Heart left ventricle (tissue), 16 donors: ENCODE data around the gene IGSF11. TPM values are rescaled to one million over a fixed set of nuclear protein-coding genes. Genes with fewer than 3 reads are reported as not detected.

Source experiments
- ATAC-seq, 4 donors: fragments of 200-7000 bp; cut with Tn5 transposase; one replicate each; pipeline ENCODE4 v1.9.1; 2020 to 2022; ENCODE audit warnings: moderate library complexity in 4 of 4, mild to moderate bottlenecking in 3 of 4, moderate number of reproducible peaks in 1 of 4
- DNase-seq, 5 donors: peaks; one replicate each; pipeline ENCODE4 v3.0.0-alpha.2; 2020
- H3K27ac ChIP-seq, 12 donors: fragments of 200-600 bp; sonication (generic) in 4 of 12; one replicate each; pipeline versions ENCODE4 v1.5.0 to v1.8.0; 2016 to 2022; ENCODE audit warnings: mild to moderate bottlenecking in 2 of 12
- H3K27me3 ChIP-seq, 9 donors: fragments of 200-600 bp; sonication (generic) in 2 of 9; one replicate each; pipeline versions ENCODE4 v1.5.1 to v1.8.0; 2016 to 2022; ENCODE audit warnings: mild to moderate bottlenecking in 3 of 9
- H3K36me3 ChIP-seq, 9 donors: fragments of 200-600 bp; sonication (generic) in 2 of 9; one replicate each; pipeline versions ENCODE4 v1.5.0 to v1.8.0; 2018 to 2022; ENCODE audit warnings: mild to moderate bottlenecking in 2 of 9
- H3K4me1 ChIP-seq, 12 donors: fragments of 200-600 bp; sonication (generic) in 4 of 12; one replicate each; pipeline versions ENCODE4 v1.5.0 to v1.8.0; 2016 to 2022; ENCODE audit warnings: mild to moderate bottlenecking in 3 of 12
- H3K4me3 ChIP-seq, 12 donors: fragments of 200-600 bp; sonication (generic) in 4 of 12; one replicate each; pipeline versions ENCODE4 v1.5.0 to v1.8.0; 2017 to 2022; ENCODE audit warnings: mild to moderate bottlenecking in 9 of 12, moderate library complexity in 4 of 12
- H3K9me3 ChIP-seq, 12 donors: fragments of 200-600 bp; sonication (generic) in 4 of 12; one replicate each; pipeline versions ENCODE4 v1.5.0 to v1.8.0; 2016 to 2022; ENCODE audit warnings: mild to moderate bottlenecking in 1 of 12
- POLR2A ChIP-seq, 2 donors: fragments of 450-650 bp; IDR thresholded peaks; one replicate each; pipeline ENCODE4 v1.6.1; 2017; ENCODE audit warnings: antibody characterized with exemption in 2 of 2, mild to moderate bottlenecking in 2 of 2, moderate library complexity in 2 of 2
- WGBS, 4 donors: extraction: QIAGEN DNeasy Blood & Tissue Kit in 2 of 4; methylation state at CpG; one replicate each; pipeline versions ENCODE4 v1.1.5 to v1.1.7; 2013 to 2018; 5-methylcytosine and 5-hydroxymethylcytosine counted together
- intact Hi-C, 10 donors: fragments of 100-400 bp; cut with DNase I; formaldehyde crosslinking; loops; one replicate each; pipeline versions ENCODE4 v1.11.1 to v1.14.2; 2022
- polyA plus RNA-seq, 2 donors: library from polyadenylated mRNA; stranded (reverse); fragments of 200-250 nt; gene quantifications; one replicate each; pipeline ENCODE4 v1.2.3, GENCODE V29; 2013
- total RNA-seq, 9 donors: library from RNA; depleted of rRNA in 2 of 9; stranded (reverse); fragments of >200 nt in 2 of 9; fragmentation: NEBNext Ultra II Directional in 3 of 9; extraction: Animal tissue kit (Norgen Biotek cat#: 25700) in 3 of 9; gene quantifications; one replicate each; pipeline versions ENCODE4 v1.1.0 to v1.2.4, GENCODE V29; 2016 to 2023
- TF ChIP-seq, protein P1 (sequence below), 12 donors: fragments of 200-600 bp; sonication (generic) in 4 of 12; IDR thresholded peaks; one replicate each; pipeline versions ENCODE4 v1.5.0 to v1.8.0; 2018 to 2022; ENCODE audit warnings: antibody characterized with exemption in 12 of 12, mild to moderate bottlenecking in 5 of 12
- donor health status: ischemic (EF 13 %, LVEDD 7.1; RV severe dilation, severe dysfunction).
- donor health status: healthy with polysubstance abuse.
- donor health status: DM: no; HTN: yes; CAD: no.
- donor health status: DM: no; HTN: no; CAD: no.
- donor health status: ischemic (EF 25% LVEDD 6.9; RV normal size, moderate dysfunction).
- donor health status: ischemic (EF 25% LVEDD 5.7; RV mildly dilated, moderate dysfunction).
- donor health status: healthy.
- donor health status: DM: yes; HTN: yes; CAD: no.
- donor health status: ischemic (EF 35%, LVEDD 5.7; RV mildly dilated, moderate dysfunction).
- donor health status: nonischemic (EF 11% LVEDD 7.7; RV severe dilation, severe dysfunction).
- donor health status: DM: yes; HTN: yes; CAD: no.
- donor health status: PGD.
- donor health status: ischemic (EF 29% LVEDD 5.4; RV normal size, mild dysfunction).
- donor health status: nonischemic (EF 23%, LVEDD 6.1; RV moderate dilation, normal function).

Gene IGSF11
- total and polyA plus RNA-seq, 11 donors, result 0.32 to 5.0 (median 1.5) TPM

DNA sequence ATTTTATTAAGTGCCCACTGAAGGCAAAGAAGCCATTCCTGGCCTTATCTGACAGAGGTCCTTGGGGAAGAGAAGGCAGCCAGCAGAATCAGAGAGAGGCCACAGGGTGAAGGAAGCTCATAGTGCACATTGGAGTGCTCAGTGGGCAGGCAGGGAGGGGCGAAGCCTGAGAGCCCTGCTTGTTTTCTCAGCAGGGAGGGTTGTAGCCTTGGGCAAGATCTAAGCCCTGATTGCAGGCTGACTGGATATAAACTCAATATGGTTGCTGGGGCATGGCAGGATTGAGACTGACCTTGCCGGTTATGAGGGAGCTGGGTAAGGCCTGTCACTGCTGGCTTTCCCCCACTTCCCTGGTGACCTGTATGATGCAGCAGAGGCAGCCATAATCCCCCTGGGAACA, 7.5 kb upstream of the IGSF11 start:
- no peak for ATAC-seq
- peaks cover 0 to 21% (median 0%) of the 10 kb centered on the region in 12 donors for H3K9me3 ChIP-seq
- H3K27me3 ChIP-seq, result peaks cover 0 to 12% (median under 1%) of the 10 kb centered on the region in 9 donors
- no peak overlapping the region for H3K4me3 ChIP-seq
- WGBS, 4 donors, result 81 to 94% (median 85%) methylated on average over 2 of the region's 2 CpGs
- H3K36me3 ChIP-seq, result no peaks in the 10 kb centered on the region
- no peak for DNase-seq
- no peak overlapping the region for H3K27ac ChIP-seq
- no peaks in the 10 kb centered on the region for H3K4me1 ChIP-seq
- intact Hi-C loops, result no loop called here
- no peak for TF ChIP-seq POLR2A (IDR thresholded peaks at IDR 0.05)
- TF ChIP-seq, protein P1, sequence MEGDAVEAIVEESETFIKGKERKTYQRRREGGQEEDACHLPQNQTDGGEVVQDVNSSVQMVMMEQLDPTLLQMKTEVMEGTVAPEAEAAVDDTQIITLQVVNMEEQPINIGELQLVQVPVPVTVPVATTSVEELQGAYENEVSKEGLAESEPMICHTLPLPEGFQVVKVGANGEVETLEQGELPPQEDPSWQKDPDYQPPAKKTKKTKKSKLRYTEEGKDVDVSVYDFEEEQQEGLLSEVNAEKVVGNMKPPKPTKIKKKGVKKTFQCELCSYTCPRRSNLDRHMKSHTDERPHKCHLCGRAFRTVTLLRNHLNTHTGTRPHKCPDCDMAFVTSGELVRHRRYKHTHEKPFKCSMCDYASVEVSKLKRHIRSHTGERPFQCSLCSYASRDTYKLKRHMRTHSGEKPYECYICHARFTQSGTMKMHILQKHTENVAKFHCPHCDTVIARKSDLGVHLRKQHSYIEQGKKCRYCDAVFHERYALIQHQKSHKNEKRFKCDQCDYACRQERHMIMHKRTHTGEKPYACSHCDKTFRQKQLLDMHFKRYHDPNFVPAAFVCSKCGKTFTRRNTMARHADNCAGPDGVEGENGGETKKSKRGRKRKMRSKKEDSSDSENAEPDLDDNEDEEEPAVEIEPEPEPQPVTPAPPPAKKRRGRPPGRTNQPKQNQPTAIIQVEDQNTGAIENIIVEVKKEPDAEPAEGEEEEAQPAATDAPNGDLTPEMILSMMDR (IDR thresholded peaks at IDR 0.05), result no peak

DNA sequence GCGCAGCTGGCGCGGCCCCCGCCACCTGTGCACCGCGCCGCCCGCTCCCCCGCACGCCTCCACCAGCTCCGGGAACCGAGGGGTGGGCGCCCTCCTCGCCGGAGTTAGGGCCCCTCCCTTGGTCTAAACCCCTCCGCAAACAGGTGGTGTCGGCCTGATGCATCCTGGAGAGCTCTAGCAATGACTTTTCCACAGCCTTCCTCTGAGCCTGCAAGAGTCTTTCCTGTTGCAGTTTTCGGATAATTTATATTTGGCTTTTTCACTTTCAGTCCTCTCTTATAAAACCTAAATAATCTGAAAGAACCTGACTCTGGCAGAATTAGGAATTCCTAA, 334 bp upstream of the IGSF11 start:
- H3K36me3 ChIP-seq, result no peaks in the 10 kb centered on the region
- DNase-seq (no peak), ATAC-seq (no peak)
- intact Hi-C loops, result loop anchor here in 9 of 10 donors (2.0 to 10.0 kb wide), 4 partner anchors 57 to 150 kb away; no protein-coding TSS in a partner anchor
- H3K27me3 ChIP-seq, result peaks cover 0 to 58% (median 4%) of the 10 kb centered on the region in 9 donors
- TF ChIP-seq, protein P1 (IDR thresholded peaks at IDR 0.05), result peak in 1 of 12 donors; percentile 19
- no peak for TF ChIP-seq POLR2A (IDR thresholded peaks at IDR 0.05)
- H3K4me3 ChIP-seq, result peak overlapping the region; percentile 42 to 79 (median 59)
- WGBS, 4 donors, result 1 to 5% (median 3%) methylated on average over 5 to 18 of the region's 18 CpGs
- peaks cover 0 to 2% (median 0%) of the 10 kb centered on the region in 12 donors for H3K9me3 ChIP-seq
- H3K4me1 ChIP-seq, result peaks cover 0 to 13% (median 0%) of the 10 kb centered on the region in 12 donors
- peak overlapping the region in 1 of 12 donors; percentile 61 for H3K27ac ChIP-seq

DNA sequence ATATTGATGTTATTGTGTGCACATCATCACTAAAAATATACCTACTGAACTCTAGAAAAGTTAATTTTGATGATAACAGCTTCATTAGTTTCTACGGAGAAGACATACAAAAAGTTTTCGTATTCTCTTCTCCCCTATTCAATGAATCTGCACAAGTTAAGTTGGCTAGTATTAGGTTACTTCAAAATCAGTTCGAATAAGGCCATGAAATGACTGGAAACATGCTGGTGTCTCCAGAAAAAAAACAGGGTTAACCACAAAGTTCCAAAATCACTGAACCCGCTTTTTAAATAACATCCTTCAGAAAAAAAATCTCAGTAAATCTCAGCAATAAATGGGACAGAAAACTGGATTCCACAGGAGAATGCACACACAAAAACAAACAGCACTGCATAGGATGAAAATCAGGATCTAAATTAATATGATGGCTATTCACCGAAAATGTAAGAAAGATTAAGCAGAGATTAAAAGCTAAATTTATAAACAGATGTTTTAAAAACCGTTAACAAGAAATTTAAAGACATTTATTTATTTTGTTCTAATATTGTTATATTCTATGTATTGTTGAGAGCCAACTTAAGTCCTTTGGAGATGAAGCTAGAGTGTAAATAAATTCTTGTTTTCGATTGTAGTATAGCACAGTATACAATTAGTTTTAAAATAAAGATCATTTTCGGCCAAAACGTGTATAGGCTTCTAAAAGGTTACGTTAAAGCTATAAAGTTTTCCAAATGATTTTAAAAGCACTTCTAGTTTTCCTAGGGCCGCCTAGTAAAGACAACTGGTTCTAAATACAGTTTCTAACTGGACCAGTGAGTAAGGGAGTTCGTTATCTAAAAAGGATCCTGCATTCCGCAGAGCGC, 1.0 kb downstream of the IGSF11 start:
- H3K4me1 ChIP-seq, result peaks cover 0 to 13% (median 0%) of the 10 kb centered on the region in 12 donors

More for the DNA sequence above, 1.0 kb downstream of the IGSF11 start:
- H3K27ac ChIP-seq, result peak overlapping the region in 1 of 12 donors; percentile 61
- H3K9me3 ChIP-seq, result no peaks in the 10 kb centered on the region
- no peak for DNase-seq
- no peaks in the 10 kb centered on the region for H3K36me3 ChIP-seq
- no peak for TF ChIP-seq POLR2A (IDR thresholded peaks at IDR 0.05)
- TF ChIP-seq, protein P1 (IDR thresholded peaks at IDR 0.05), result no peak
- ATAC-seq, result no peak
- peak overlapping the region in 11 of 12 donors; percentile 42 to 79 (median 60) for H3K4me3 ChIP-seq
- H3K27me3 ChIP-seq, result peaks cover 0 to 52% (median 4%) of the 10 kb centered on the region in 9 donors
- intact Hi-C loops, result loop anchor here in 9 of 10 donors (1.0 to 10.0 kb wide), 4 partner anchors 89 to 149 kb away; no protein-coding TSS in a partner anchor
- WGBS, 4 donors, result 52 to 55% (median 53%) methylated on average over 14 of the region's 14 CpGs
